Ramos (cell line): ENCODE data around the gene SGCB.
"Not testable (repeated sequence)": the region's sequence is repeated elsewhere in the genome, so short reads cannot be mapped to it uniquely, and the experiment has no call there.

Experiments
- in situ Hi-C: fragments of 300-500 bp; cut with MboI; formaldehyde crosslinking; loops from one replicate; pipeline ENCODE4 v1.14.3; 2022; ENCODE audit warnings: low sequenced_read_pairs; ENCODE audit not compliant: unreplicated experiment

The SGCB gene

DNA sequence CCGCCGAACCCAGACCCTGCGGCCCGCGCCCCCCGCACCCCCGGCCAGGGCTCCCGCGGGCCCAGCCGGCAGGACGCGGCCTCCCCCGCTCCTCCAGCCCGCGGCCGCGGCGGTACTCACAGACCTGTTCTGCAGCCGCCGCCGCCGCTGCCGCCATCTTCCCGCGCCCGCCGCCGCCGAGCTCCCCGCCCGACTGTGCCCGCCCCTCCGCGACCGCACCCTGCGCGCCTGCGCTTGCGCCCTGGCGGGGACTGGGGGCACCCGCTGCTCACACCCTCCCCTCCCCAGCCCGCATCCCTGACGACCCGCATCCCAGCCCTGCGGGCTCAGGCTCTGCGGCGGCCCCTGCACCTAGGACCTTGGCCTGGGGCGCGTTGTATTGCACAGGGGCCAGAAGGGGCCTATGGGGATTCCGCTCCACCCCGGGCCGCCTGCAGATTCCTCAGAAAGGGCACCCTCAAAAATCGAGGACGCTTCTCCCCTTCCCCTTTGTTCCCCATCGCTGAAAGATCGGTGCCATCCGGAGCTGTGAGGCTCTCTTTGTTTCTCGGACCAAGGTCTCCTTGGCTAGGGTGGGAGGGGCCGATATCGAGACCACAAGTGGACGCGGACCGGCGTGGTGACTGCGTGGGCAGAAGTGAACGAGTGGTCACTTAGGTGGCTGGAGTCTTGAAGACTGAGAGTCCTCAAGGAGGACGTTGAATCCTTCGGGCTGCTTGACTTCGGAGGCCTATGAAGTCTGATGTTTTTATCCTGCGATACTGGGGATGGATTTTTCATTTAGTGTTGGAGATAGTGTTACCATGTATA is at the start of gene SGCB:
Gene SGCB, minus strand, starts transcription at position 197 of the 810 bp plus-strand sequence. Its CDS starts 40 bp downstream, at position 157.
- in situ Hi-C loops = no loop called here

- in situ Hi-C loops = not testable (repeated sequence)
Observed at GRCh38 chr4:52086425-52086824, 48.3 kb upstream of the SGCB start.

DNA sequence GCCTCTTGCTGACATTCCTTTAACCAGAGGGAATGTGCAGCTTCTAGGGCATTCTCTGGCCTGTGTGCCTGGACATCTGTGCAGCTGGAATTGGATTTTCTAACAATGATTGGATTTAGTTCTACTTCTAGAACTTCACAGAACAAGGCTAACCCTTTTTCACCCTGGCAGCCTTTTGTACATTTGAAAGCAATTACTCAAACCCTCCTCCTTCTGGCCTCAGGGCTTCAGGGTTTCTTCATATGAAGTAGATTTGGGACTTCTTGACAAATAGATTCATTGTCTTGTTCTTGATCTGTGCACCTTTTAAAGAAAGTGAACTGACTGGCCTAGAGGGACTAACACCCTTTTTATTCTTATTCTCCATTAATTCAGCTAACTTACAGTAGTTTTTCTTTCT is 43.1 kb upstream of the SGCB start:
- in situ Hi-C loops = no loop called here

GRCh38 chr4:52079659-52080058 is 41.6 kb upstream of the SGCB start:
- in situ Hi-C loops = no loop called here

- in situ Hi-C loops = no loop called here
Observed at GRCh38 chr4:52076731-52077130, 38.6 kb upstream of the SGCB start.

GRCh38 chr4:52071791-52072546 is 33.9 kb upstream of the SGCB start:
- in situ Hi-C loops = no loop called here

DNA sequence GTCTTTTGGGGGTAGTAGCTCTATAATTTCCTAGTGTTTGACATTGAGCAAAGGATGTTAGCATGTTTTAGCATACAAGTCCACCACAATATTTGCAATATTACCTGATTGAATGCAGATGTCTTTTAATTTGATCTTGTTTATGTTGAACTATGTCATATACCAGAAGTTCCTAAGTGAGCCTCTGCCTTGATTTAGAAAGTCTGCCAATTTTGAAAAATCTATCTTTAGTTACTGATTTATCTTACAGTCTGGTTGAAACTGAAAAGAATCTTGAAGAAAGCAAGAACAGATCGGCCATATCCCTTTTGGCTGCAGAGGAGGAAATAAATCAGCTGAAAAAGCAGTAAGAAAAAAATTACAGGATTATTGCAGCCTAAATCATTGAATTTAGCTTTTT is 31.5 kb upstream of the SGCB start:
- in situ Hi-C loops = no loop called here

- in situ Hi-C loops = no loop called here
Observed at GRCh38 chr4:52059372-52059771, 21.3 kb upstream of the SGCB start.

GRCh38 chr4:52058275-52058674 is 20.2 kb upstream of the SGCB start:
- in situ Hi-C loops = no loop called here

DNA sequence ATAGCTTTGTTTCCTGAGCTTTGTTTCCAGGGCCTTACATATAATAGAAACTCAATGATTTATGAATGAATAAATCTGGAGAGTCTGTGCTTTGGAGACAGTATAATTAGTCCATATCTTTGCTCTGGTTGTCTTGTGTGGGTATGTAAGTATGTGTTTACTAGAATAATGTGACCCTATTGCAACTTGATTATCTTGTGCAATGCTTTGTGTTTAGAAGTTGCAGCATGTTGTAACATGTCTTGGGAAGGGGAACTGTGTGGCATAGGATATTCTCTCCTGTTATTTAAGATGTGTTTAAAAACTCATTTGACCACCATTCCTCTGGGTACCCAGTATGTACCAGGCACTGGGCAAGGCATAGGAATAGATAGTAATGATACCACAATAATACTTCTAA is 19.1 kb upstream of the SGCB start:
- in situ Hi-C loops = no loop called here

GRCh38 chr4:52054254-52054653 is 16.2 kb upstream of the SGCB start:
- in situ Hi-C loops = no loop called here

DNA sequence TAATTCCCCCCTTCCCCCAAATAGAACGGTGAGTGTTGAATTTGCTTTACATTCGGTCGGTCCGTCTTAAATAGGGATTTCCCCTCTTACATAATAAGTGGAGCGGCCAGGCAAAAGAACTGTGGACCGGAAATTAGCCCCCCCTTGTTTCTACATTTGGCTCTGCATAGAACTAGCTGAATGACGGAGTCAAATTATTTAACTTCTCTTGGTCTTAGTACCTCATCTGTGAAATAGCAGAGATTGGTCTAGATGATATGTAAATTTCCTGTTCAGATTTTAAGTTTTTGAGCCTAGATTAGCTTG is 14.3 kb upstream of the SGCB start:
- in situ Hi-C loops = no loop called here

DNA sequence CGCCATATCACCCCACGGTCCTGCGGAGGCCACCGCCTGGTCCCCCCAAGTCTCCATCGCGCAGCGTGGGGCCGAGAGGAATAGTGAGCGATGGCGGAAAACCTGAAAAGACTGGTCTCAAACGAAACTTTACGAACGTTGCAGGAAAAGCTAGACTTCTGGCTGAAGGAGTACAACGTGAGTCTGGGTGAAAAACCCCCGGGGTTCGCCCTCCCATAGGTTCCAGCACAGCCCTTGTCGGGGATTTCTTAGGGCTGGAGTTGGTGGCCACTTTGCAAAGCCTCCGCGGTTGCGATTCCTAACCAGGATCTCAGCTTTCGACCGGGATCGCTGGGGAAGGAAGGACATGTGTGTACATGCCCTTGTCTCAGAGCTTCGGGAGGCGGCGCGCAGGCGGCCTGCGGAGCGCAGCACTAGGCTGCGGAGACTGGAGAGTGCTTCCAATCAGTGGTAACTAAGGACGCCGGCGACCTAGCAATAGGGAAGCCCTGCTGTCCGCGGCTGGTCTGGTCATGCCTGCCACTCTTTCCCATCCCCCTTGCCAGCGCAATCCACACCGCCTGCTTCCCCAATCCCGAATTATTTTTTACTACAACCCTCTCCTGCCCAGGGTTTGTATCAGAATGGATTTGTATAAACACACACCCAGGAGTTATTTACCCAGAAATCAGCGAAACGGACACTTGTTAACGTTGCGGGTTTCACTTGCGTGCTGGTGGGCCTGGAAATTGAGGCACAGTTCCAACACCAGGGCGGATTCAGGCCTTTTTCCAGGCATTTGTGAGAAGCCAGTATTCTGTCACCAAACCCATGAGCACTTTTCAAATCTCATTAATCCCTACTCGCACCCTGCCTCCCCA is 13.7 kb upstream of the SGCB start:
- in situ Hi-C loops = no loop called here

DNA sequence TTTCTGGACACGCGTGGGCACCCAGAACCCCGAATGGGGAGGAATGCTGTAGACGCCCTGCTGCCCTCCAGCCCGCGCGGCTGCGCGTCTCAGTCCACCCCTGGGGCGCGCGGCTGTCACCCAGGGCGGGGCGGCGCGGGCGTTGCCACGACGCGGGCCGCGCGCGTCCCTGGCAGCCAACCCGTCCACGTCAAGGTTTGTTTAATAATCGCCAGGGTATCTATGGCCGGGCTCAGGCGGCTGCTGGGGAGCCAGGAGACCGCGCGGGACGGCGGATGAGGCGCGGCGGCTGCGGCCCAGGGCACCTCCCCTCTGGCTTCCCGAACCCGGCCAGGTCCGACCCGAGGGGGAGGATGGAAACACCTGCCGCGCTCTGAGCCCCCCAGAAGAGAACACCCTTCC is 13.1 kb upstream of the SGCB start, which contains the start of gene SPATA18:
Gene SPATA18, plus strand, starts transcription at position 92 of the 402 bp plus-strand sequence. CDS start 401 bp downstream, outside the sequence.
- in situ Hi-C loops = no loop called here

DNA sequence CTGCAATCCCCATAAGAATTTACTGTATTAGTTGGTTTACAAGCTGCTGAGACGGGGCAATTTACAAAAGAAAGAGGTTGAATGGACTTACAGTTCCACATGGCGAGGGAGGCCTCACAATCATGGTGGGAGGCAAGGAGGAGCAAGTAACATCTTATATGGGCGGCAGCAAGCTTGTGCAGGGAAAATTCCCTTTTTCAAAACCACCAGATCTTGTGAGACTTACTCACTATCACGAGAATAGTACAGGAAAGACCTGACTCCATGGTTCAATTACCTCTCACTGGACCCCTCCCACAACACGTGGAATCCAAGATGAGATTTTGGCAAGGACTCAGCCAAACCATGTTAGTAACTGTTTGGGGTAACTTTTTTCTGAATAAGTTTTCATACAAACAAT is 11.2 kb upstream of the SGCB start:
- in situ Hi-C loops = no loop called here

- in situ Hi-C loops = no loop called here
Observed at GRCh38 chr4:52045028-52045427, 6.9 kb upstream of the SGCB start.

- in situ Hi-C loops = no loop called here
Observed at GRCh38 chr4:52037689-52038102, 403 bp downstream of the SGCB start.

DNA sequence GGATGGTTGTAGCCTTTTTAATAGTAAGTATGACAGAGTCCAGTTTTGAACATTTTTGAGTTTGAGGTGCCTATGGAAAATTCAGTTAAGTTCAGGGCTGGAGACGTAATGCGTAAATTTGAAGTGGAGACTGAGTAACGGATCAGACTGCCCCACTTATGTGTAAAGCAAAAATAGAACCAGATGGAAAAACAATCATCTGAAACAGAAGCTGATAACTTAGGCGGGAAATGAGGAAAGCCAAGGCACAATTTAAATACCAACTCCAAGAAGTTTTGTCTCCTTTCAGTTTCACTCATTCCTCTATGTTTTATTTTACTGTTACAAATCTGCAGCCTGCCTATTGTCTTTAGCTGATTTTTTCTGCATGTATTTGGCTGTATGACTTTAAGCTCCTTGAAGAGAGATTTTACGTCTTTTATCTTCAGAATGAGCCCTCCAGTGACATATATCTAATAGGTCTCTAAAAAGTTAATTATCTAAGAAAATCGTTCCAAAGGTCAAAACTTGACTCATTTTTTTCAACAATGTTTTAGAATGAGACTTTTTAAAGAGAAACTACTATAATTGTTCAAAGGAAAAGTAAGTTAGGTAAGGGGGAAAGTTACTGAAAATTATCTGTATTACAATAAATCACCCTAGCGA is 1.1 kb downstream of the SGCB start:
- in situ Hi-C loops = no loop called here

DNA sequence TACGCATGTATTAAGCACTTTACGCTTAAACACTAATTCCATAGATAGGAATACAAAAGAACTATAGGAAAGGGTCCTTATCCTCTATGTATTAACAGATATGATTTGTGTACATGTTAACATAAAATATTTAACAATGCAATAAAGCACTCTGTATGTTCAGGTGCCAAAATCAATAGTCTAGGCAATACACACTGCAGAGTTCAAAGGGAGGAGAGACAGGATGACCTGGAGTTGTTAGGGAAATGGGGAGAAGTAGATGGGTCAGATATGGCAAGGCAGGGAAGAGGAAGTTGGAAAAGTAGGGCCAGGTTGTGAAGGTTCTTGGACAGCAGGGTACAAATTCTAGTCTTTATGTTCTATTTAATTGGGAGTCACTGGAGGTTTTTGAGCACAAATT is 2.9 kb downstream of the SGCB start:
- in situ Hi-C loops = no loop called here

- in situ Hi-C loops = no loop called here
Observed at GRCh38 chr4:52032005-52032404, 6.1 kb downstream of the SGCB start.
